Motor neuron (in vitro differentiated cells): ENCODE data around the gene PCBP4. TPM values are rescaled to one million over a fixed set of nuclear protein-coding genes. Genes with fewer than 3 reads are reported as not detected.

Experiments
- ATAC-seq, 8 experiments: fragments of 200-7000 bp; cut with Tn5 transposase; replicated peaks in 6 of 8; 2 replicates each; pipeline ENCODE4 v1.8.0; 2021; ENCODE audit warnings: mild to moderate bottlenecking in 8 of 8, moderate library complexity in 8 of 8
- H3K27ac ChIP-seq, 2 donors: fragments of 250-450 bp; sonication (Bioruptor Pico); 2 replicates each; pipeline ENCODE4 v1.9.0; 2021; ENCODE audit warnings: antibody characterized with exemption in 2 of 2, mild to moderate bottlenecking in 2 of 2, moderate library complexity in 1 of 2
- H3K4me1 ChIP-seq, 2 donors: fragments of 250-450 bp; sonication (Bioruptor Pico); replicated peaks in 1 of 2; 2 replicates each; pipeline ENCODE4 v1.6.1; 2021; ENCODE audit warnings: antibody characterized with exemption in 2 of 2, mild to moderate bottlenecking in 2 of 2, moderate library complexity in 1 of 2
- H3K4me3 ChIP-seq, 5 donors: fragments of 250-450 bp; sonication (Bioruptor Pico); 2 replicates each; pipeline ENCODE4 v1.9.0; 2021; ENCODE audit warnings: antibody characterized with exemption in 5 of 5, mild to moderate bottlenecking in 5 of 5, moderate library complexity in 4 of 5
- WGBS, 10 experiments: fragments of 450-650 bp; shearing (Covaris generic); methylation state at CpG; one replicate each; pipeline ENCODE4 v1.0.0; 2022; 5-methylcytosine and 5-hydroxymethylcytosine counted together
- in situ Hi-C, 9 experiments: fragments of 400-800 bp; cut with MboI; loops; one replicate each; pipeline ENCODE4 v1.15.0; 2021; ENCODE audit warnings: low sequenced_read_pairs in 9 of 9, low pct_unique_long_range_greater_than_20kb in 2 of 9; ENCODE audit not compliant: unreplicated experiment in 9 of 9
- total RNA-seq, 8 experiments: library from RNA; unstranded; fragments of 300-600 nt; gene quantifications; 2 replicates each; pipeline versions ENCODE4 v1.2.3 to v1.2.4, GENCODE V29; 2022

The PCBP4 gene
- total RNA-seq, 8 experiments from 2014 or later = 10.6 to 338 (median 121) TPM

GRCh38 chr3:51955175-51955892 lies 11.9 kb downstream of the PCBP4 start, which contains the start of gene GPR62:
TSS of gene GPR62 (plus strand) at chr3:51955381. CDS start at chr3:51955653, 272 bp downstream.
- WGBS, 10 experiments = 57 to 61% methylated on average over 5 to 7 of the region's 33 CpGs; no CpG with 5 or more reads in 8 of the 10 experiments
- in situ Hi-C loops = no loop called here
- H3K4me3 ChIP-seq = peak within 1 kb of the TSS in 1 of 5 donors; percentile 2

GRCh38 chr3:51954713-51955112 lies 12.5 kb downstream of the PCBP4 start:
- Histone ChIP-seq H3K4me1 (peaks cover 8% of the 10 kb centered on the region in 2 donors), H3K27ac (no peak overlapping the region), H3K4me3 (no peak overlapping the region)
- in situ Hi-C loops = no loop called here
- no peak for ATAC-seq
- 57 to 71% methylated on average over 1 of the region's 1 CpG; no CpG with 5 or more reads in 8 of the 10 experiments for WGBS, 10 experiments

More at GRCh38 chr3:51955175-51955892, 11.9 kb downstream of the PCBP4 start, which contains the start of gene GPR62:
- Histone ChIP-seq H3K27ac (no peak within 1 kb of the TSS), H3K4me1 (peaks cover 4 to 8% of the 10 kb centered on the region in 2 donors)
- peak in 5 of 8 experiments; percentile 1 to 10 (median 3) for ATAC-seq

- H3K4me1 ChIP-seq = peaks cover 8% of the 10 kb centered on the region in 2 donors
- H3K27ac ChIP-seq = no peak overlapping the region
- ATAC-seq = no peak
- H3K4me3 ChIP-seq = no peak overlapping the region
- WGBS, 10 experiments = 50 to 100% (median 76%) methylated on average over 1 to 5 of the region's 6 CpGs
- in situ Hi-C loops = no loop called here
Measured at GRCh38 chr3:51954105-51954504, 13.1 kb downstream of the PCBP4 start.

DNA sequence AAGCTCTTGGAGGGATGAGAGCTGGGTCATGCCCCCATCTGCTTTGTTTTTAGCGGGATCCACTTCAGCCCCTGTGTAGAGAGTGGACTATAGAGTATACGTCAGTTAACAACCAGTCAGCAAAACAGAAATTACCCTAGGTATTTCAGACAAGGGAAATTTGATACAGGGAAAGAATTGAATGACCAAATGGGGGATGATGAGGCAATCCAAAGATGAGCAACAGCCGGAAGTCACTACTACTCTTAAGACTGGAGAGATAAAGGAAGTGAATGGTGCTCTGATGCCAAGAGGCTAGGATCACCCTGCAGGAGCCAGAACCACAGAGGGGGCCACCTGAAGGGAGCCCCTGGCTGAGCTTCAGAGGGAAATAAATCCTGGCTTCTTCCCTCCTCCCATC lies 13.8 kb downstream of the PCBP4 start:
- Histone ChIP-seq H3K27ac (no peak overlapping the region), H3K4me3 (no peak overlapping the region), H3K4me1 (peaks cover 8% of the 10 kb centered on the region in 2 donors)
- in situ Hi-C loops = no loop called here
- peak in 2 of 8 experiments; percentile 4 to 30 for ATAC-seq
- 50 to 83% (median 58%) methylated on average over 1 to 3 of the region's 3 CpGs; no CpG with 5 or more reads in 3 of the 10 experiments for WGBS, 10 experiments

- ATAC-seq = no peak
- 67 to 100% (median 86%) methylated on average over 1 to 2 of the region's 2 CpGs; no CpG with 5 or more reads in 5 of the 10 experiments for WGBS, 10 experiments
- in situ Hi-C loops = no loop called here
Measured at GRCh38 chr3:51950899-51951298, 16.4 kb downstream of the PCBP4 start.

GRCh38 chr3:51949121-51949520 lies 18.1 kb downstream of the PCBP4 start:
- H3K4me1 ChIP-seq = peaks cover 0 to 8% of the 10 kb centered on the region in 2 donors
- WGBS, 10 experiments = 80 to 92% methylated on average over 2 of the region's 5 CpGs; no CpG with 5 or more reads in 8 of the 10 experiments
- H3K4me3 ChIP-seq = no peak overlapping the region
- peak in 1 of 8 experiments; percentile 19 for ATAC-seq
- in situ Hi-C loops = no loop called here
- H3K27ac ChIP-seq = no peak overlapping the region

More at GRCh38 chr3:51950899-51951298, 16.4 kb downstream of the PCBP4 start:
- peaks cover 2 to 8% of the 10 kb centered on the region in 2 donors for H3K4me1 ChIP-seq
- H3K27ac ChIP-seq = no peak overlapping the region
- H3K4me3 ChIP-seq = no peak overlapping the region

- no peak for ATAC-seq
- H3K27ac ChIP-seq = no peak overlapping the region
- 43 to 90% (median 72%) methylated on average over 1 to 7 of the region's 10 CpGs; no CpG with 5 or more reads in 3 of the 10 experiments for WGBS, 10 experiments
- H3K4me3 ChIP-seq = no peak overlapping the region
- peaks cover 0 to 6% of the 10 kb centered on the region in 2 donors for H3K4me1 ChIP-seq
- in situ Hi-C loops = no loop called here
Measured at GRCh38 chr3:51948016-51948580, 19.2 kb downstream of the PCBP4 start.

DNA sequence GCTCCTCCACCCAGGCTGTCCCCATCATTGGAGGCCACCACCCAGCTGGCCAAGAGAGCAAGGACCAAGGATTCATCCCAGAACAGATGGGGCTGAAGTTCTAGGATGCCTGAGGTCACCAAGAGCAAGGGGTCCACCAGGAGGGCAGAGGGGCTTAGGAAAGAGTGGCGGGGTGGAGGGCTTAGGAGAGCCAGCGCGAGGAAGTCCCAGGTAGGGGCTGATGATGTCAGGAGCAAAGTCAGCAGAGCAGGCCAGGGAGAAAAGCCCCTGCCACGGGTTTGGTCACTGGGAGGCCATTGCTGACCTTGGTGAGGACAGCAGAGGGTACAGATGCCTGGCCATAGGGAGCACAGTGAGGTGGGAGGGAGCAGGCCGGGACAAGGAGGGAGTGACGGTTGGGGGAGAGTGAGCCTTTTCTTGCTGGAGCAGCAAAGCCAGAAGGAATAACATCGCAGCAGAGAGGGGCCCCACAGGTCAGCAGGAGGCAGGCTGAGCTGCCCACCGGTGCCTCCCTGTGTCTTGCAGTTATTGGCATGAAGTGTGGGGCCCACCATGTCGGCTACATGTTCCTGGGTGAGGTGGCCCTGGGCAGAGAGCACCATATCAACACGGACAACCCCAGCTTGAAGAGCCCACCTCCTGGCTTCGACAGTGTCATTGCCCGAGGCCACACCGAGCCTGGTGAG lies 19.9 kb downstream of the PCBP4 start:
- in situ Hi-C loops = no loop called here
- WGBS, 10 experiments = 60 to 100% (median 66%) methylated on average over 1 to 11 of the region's 13 CpGs; no CpG with 5 or more reads in 5 of the 10 experiments

GRCh38 chr3:51946796-51947195 lies 20.5 kb downstream of the PCBP4 start:
- in situ Hi-C loops = no loop called here
- H3K4me3 ChIP-seq = no peak overlapping the region

More for the DNA sequence above, 19.9 kb downstream of the PCBP4 start:
- Histone ChIP-seq H3K4me1 (peaks cover 6 to 13% of the 10 kb centered on the region in 2 donors), H3K4me3 (no peak overlapping the region), H3K27ac (no peak overlapping the region)
- no peak for ATAC-seq

GRCh38 chr3:51945926-51946705 lies 21.1 kb downstream of the PCBP4 start:
- in situ Hi-C loops = no loop called here
- Histone ChIP-seq H3K4me1 (peaks cover 9 to 14% of the 10 kb centered on the region in 2 donors), H3K27ac (no peak overlapping the region), H3K4me3 (no peak overlapping the region)
- 92 to 100% (median 100%) methylated on average over 1 to 6 of the region's 14 CpGs; no CpG with 5 or more reads in 5 of the 10 experiments for WGBS, 10 experiments
- no peak for ATAC-seq

More at GRCh38 chr3:51946796-51947195, 20.5 kb downstream of the PCBP4 start:
- Histone ChIP-seq H3K4me1 (peaks cover 9 to 14% of the 10 kb centered on the region in 2 donors), H3K27ac (no peak overlapping the region)
- ATAC-seq = no peak
- WGBS, 10 experiments = 60 to 80% (median 67%) methylated on average over 1 to 3 of the region's 4 CpGs; no CpG with 5 or more reads in 7 of the 10 experiments

GRCh38 chr3:51945031-51945840 lies 22.0 kb downstream of the PCBP4 start:
- peaks cover 16 to 19% of the 10 kb centered on the region in 2 donors for H3K4me1 ChIP-seq
- in situ Hi-C loops = no loop called here
- no peak overlapping the region for H3K27ac ChIP-seq
- ATAC-seq = no peak
- 63 to 100% (median 72%) methylated on average over 1 to 8 of the region's 18 CpGs; no CpG with 5 or more reads in 6 of the 10 experiments for WGBS, 10 experiments
- no peak overlapping the region for H3K4me3 ChIP-seq
